HG02588 (cell line): ENCODE measurements around the gene FKBP2.

Experiments
- ATAC-seq: cut with Tn5 transposase; IDR thresholded peaks from one replicate; pipeline ENCODE4 v1.9.1; 2021; ENCODE audit warnings: mild to moderate bottlenecking, moderate library complexity; ENCODE audit not compliant: unreplicated experiment

Gene FKBP2

GRCh38 chr11:64283092-64283491 is 42.2 kb downstream of the FKBP2 start:
- no peak for ATAC-seq

- ATAC-seq, result peak; percentile 64
Observed at GRCh38 chr11:64284048-64284961, 43.4 kb downstream of the FKBP2 start, which contains the start of gene BAD. BAD (minus strand) TSS chr11:64284665; CDS start chr11:64284368, 297 bp downstream.

GRCh38 chr11:64284962-64285884 is 44.3 kb downstream of the FKBP2 start, which contains the start of gene GPR137:
GPR137 (plus strand) TSS chr11:64285848; CDS start chr11:64286525, 677 bp downstream.
- ATAC-seq, result peak; percentile 49

- ATAC-seq, result no peak
Observed at GRCh38 chr11:64285885-64286800, 45.2 kb downstream of the FKBP2 start.

- no peak for ATAC-seq
Observed at GRCh38 chr11:64286801-64287159, 45.9 kb downstream of the FKBP2 start.

GRCh38 chr11:64287676-64288352 is 46.9 kb downstream of the FKBP2 start:
- ATAC-seq, result no peak

- no peak for ATAC-seq
Observed at GRCh38 chr11:64288353-64288750, 47.5 kb downstream of the FKBP2 start.

- no peak for ATAC-seq
Observed at GRCh38 chr11:64289002-64289564, 48.2 kb downstream of the FKBP2 start.

- ATAC-seq, result no peak
Observed at GRCh38 chr11:64290352-64291261, 49.7 kb downstream of the FKBP2 start.

- no peak for ATAC-seq
Observed at GRCh38 chr11:64291262-64291751, 50.4 kb downstream of the FKBP2 start, which contains the start of gene KCNK4. KCNK4 (plus strand) TSS chr11:64291302; CDS start chr11:64293019, 1,717 bp downstream.

GRCh38 chr11:64291752-64292459 is 51.0 kb downstream of the FKBP2 start:
- no peak for ATAC-seq

- ATAC-seq, result no peak
Observed at GRCh38 chr11:64292460-64293254, 51.8 kb downstream of the FKBP2 start.
